HepG2 (cell line): ENCODE data around the gene PRR19.

Experiments used
- BRD4 ChIP-seq: sonication (generic); formaldehyde crosslinking; IDR thresholded peaks from 2 replicates; pipeline ENCODE4 v1.4.0; 2020; ENCODE audit warnings: missing genetic modification reagents
- MAZ ChIP-seq, 2 experiments: sonication (generic) in 1 of 2; formaldehyde crosslinking in 1 of 2; IDR thresholded peaks; 2 replicates each; pipeline versions ENCODE4 v1.5.0 to v1.6.1; 2012 to 2020; ENCODE audit warnings: low read depth in 2 of 2, mild to moderate bottlenecking in 2 of 2, borderline replicate concordance in 1 of 2, improper control_type of control experiment in 1 of 2, low read length in 1 of 2, missing genetic modification reagents in 1 of 2, moderate library complexity in 1 of 2
- POLR2AphosphoS5 ChIP-seq: IDR thresholded peaks from 2 replicates; pipeline ENCODE4 v1.6.1; 2012; ENCODE audit warnings: low read depth, low read length
- REPIN1 ChIP-seq: sonication (generic); formaldehyde crosslinking; IDR thresholded peaks from 2 replicates; pipeline ENCODE4 v1.8.0; 2022; ENCODE audit warnings: missing genetic modification reagents, low read depth, mild to moderate bottlenecking, borderline replicate concordance
- SOX6 ChIP-seq, 2 experiments: fragments of 450-650 bp in 1 of 2; sonication (generic) in 1 of 2; formaldehyde crosslinking in 1 of 2; IDR thresholded peaks; 2 replicates each; pipeline versions ENCODE4 v1.4.0 to v1.6.1; 2017 to 2020; ENCODE audit warnings: antibody characterized with exemption in 1 of 2, mild to moderate bottlenecking in 1 of 2, missing genetic modification reagents in 1 of 2
- TBL1XR1 ChIP-seq: fragments of 150-350 bp; IDR thresholded peaks from 2 replicates; pipeline ENCODE4 v1.6.1; 2014; ENCODE audit warnings: borderline replicate concordance, low read length; ENCODE audit not compliant: partially characterized antibody
- ZNF44 ChIP-seq: sonication (generic); formaldehyde crosslinking; IDR thresholded peaks from 2 replicates; pipeline ENCODE4 v1.5.1; 2020; ENCODE audit warnings: mild to moderate bottlenecking, missing genetic modification reagents
- ZNF446 ChIP-seq: sonication (generic); formaldehyde crosslinking; IDR thresholded peaks from 2 replicates; pipeline ENCODE4 v1.5.0; 2020; ENCODE audit warnings: mild to moderate bottlenecking, missing genetic modification reagents
- ZNF557 ChIP-seq: sonication (generic); formaldehyde crosslinking; IDR thresholded peaks from 2 replicates; pipeline ENCODE4 v1.4.0; 2020; ENCODE audit warnings: missing genetic modification reagents
- ZNF589 ChIP-seq: sonication (generic); formaldehyde crosslinking; conservative IDR thresholded peaks from 2 replicates; pipeline ENCODE4 v1.8.0; 2022; ENCODE audit warnings: mild to moderate bottlenecking, moderate library complexity, missing genetic modification reagents
- ZNF605 ChIP-seq: sonication (generic); formaldehyde crosslinking; IDR thresholded peaks from 2 replicates; pipeline ENCODE4 v1.8.0; 2022; ENCODE audit warnings: mild to moderate bottlenecking, missing genetic modification reagents
- TF ChIP-seq, protein P1 (sequence below): sonication (generic); formaldehyde crosslinking; IDR thresholded peaks from 2 replicates; pipeline ENCODE4 v1.5.0; 2020; ENCODE audit warnings: mild to moderate bottlenecking, missing genetic modification reagents, moderate library complexity

DNA sequence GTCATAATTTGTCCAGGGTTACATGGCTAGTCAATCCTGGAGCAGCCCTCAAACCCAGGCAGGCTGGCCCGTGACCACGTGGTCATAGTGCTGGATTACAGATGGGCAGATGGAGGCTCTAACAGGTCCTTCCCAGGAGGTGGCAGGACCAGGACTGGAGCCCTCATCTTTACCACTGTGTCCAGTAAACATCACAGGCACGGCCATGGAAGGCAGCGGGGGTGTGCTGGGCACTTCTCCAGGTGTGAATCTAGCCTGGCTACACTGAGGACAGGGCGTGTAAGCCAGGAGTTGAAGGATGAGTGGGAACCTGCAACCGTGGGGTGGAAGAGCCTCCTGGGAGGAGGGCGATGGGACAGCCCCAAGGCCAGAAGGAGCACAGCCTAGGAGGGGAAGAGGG lies 26.8 kb upstream of the PRR19 start:
- TF ChIP-seq ZNF589 (CRISPR knock-in tag) (no peak), ZNF446 (CRISPR knock-in tag) (no peak), ZNF557 (CRISPR knock-in tag) (no peak), MAZ (IDR thresholded peaks at IDR 0.05; ENCODE audit: borderline replicate concordance, low read depth, low read length) (no peak), MAZ (CRISPR knock-in tag; IDR thresholded peaks at IDR 0.05; ENCODE audit: low read depth) (no peak), TBL1XR1 (no peak), ZNF605 (CRISPR knock-in tag) (no peak), REPIN1 (no peak), POLR2AphosphoS5 (no peak), ZNF44 (CRISPR knock-in tag) (no peak), SOX6 (IDR thresholded peaks at IDR 0.05) (no peak), SOX6 (CRISPR knock-in tag; IDR thresholded peaks at IDR 0.05) (no peak), BRD4 (CRISPR knock-in tag) (no peak)
- TF ChIP-seq, protein P1, sequence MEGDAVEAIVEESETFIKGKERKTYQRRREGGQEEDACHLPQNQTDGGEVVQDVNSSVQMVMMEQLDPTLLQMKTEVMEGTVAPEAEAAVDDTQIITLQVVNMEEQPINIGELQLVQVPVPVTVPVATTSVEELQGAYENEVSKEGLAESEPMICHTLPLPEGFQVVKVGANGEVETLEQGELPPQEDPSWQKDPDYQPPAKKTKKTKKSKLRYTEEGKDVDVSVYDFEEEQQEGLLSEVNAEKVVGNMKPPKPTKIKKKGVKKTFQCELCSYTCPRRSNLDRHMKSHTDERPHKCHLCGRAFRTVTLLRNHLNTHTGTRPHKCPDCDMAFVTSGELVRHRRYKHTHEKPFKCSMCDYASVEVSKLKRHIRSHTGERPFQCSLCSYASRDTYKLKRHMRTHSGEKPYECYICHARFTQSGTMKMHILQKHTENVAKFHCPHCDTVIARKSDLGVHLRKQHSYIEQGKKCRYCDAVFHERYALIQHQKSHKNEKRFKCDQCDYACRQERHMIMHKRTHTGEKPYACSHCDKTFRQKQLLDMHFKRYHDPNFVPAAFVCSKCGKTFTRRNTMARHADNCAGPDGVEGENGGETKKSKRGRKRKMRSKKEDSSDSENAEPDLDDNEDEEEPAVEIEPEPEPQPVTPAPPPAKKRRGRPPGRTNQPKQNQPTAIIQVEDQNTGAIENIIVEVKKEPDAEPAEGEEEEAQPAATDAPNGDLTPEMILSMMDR, result no peak
